NCI-H2196 (cell line): ENCODE data around the gene EYA3.

ENCODE experiments used
- DNase-seq: peaks from one replicate; lab custom pipeline; 2025; ENCODE audit not compliant: unreplicated experiment; lab: John Stamatoyannopoulos, UW

Gene EYA3

GRCh38 chr1:27971674-27972073, 116.7 kb downstream of the EYA3 start:
- peak; percentile 23 for DNase-seq

DNA sequence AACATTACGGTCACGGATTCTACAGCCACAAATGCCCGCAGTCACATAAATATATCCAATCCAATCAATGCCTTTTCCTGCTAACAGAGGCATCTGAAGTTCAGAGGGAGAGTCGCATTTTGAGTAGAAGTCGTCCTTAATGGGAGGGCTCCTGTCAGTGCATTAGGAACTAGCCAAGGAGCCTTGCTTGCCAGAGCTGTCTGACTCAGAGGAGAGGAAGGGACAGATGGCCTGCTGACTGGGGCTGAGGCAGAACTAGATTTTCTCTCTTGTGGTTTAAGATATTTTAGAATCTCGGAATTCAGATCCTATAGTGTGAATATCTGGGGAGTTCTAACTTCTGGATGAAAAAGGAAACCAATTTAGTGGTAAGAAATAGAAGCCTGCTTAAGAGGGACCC, 118.0 kb downstream of the EYA3 start:
- no peak for DNase-seq

GRCh38 chr1:27968692-27969091, 119.7 kb downstream of the EYA3 start:
- DNase-seq, result no peak

DNA sequence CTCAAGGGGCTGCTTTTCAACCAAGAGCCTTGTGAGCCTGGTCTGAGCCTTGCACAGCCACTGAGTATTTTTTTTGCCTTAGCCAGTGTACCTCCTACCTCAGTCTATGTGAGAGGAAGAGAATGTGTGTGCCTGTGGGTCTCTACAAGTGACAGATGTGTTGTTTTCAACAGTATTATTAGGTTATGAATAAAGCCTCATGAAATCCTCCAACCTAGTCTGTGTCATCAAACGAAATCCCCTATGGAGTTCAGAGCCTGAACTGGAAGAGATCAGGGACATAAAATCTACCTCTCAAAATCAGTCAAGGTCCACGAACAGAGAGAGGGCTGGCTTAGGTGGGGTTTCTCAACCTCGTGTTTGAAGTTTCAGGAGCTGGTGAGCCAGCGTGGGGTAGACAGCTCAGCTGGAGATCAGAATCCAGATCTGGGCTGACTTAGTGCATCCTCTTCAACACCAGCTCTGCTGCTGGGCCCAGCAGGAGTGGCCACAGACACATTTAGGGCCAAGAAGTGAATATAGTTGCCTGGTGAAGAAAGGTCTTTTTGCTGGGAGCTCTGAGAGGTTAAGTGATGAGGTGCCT, 120.4 kb downstream of the EYA3 start:
- no peak for DNase-seq

DNA sequence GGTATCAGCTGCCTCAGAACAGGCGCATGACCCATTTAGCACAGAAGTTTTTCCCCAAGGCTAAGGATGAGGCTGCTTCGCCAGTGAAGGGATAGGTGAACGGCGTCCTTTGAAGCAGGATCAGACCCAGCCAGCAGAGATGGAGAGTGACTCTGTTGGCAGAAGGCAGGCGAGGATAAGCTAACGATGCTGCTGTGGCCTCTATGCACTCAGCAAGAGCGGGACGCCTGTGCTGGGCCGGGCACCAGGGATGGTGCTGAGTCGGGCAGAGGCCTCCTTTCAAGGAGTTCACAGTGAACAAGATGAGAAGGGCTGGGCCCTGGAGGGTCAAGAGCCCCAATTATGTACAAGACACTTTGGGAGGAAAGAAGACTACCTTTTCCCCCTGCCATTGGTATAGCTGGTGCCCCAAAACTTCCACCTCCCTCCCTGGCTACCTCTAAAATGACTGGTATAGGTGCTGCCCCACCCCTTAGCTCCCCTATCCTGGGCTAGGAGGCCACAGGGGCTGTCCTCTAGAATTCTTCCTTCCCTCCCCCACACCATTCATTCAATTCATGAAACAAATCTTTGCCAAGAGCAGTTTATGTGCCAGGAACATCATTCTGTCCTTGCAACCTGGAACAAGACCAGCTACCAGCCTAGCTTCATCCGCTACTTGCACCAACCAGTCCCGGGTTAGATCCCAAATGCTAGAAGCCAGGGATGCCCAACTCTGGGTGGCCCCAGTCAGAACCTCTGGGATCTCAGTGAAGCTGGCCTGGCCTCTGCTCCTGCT, 121.1 kb downstream of the EYA3 start:
- no peak for DNase-seq

- no peak for DNase-seq
Measured at GRCh38 chr1:27966402-27967105, 121.9 kb downstream of the EYA3 start.

GRCh38 chr1:27963393-27963792, 125.0 kb downstream of the EYA3 start:
- DNase-seq, result no peak

DNA sequence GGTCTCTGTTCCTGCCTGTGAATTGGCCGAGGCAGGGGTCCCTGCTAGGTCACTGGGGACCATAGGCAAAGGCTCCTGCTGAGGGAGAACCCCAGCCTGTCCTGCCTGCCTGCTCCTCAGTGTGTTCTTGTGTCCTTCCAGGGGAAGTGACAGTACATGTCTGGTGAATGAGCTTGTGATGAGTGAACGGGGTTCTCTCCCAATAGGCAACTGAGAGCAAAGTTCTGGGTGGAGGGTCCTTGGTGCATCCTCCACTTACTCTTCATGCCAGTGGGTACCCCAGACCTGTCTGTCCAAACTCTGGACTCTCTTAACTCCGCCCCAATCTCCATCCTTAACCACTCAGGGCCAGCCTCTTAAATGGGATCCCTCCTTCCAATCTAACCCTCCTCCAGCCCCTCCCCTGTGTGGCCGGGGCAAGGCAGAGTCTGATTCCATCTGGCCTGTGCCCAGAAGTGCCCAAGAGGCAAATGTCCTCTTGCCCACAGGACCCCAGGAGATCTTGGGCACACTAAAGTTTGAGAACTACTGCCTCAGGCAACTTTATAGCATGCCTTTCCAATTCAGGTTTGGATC, 126.7 kb downstream of the EYA3 start:
- peak; percentile 26 for DNase-seq

GRCh38 chr1:27960762-27961645, 127.4 kb downstream of the EYA3 start:
- no peak for DNase-seq

- peak; percentile 90 for DNase-seq
Measured at GRCh38 chr1:27959792-27960603, 128.4 kb downstream of the EYA3 start, which contains the start of gene XKR8. XKR8 (plus strand) TSS chr1:27959973; CDS start chr1:27960070, 97 bp downstream.

DNA sequence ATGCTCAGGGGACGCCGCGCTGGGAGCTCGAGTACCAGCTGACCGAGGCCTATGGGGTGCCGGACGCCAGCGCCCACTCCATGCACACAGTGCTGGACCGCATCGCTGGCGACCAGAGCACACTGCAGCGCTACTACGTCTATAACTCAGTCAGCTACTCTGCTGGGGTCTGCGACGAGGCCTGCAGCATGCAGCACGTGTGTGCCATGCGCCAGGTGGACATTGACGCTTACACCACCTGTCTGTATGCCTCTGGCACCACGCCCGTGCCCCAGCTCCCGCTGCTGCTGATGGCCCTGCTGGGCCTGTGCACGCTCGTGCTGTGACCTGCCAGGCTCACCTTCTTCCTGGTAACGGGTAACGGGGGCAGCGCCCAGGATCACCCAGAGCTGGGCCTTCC, 129.9 kb downstream of the EYA3 start:
- DNase-seq, result peak; percentile 45

DNA sequence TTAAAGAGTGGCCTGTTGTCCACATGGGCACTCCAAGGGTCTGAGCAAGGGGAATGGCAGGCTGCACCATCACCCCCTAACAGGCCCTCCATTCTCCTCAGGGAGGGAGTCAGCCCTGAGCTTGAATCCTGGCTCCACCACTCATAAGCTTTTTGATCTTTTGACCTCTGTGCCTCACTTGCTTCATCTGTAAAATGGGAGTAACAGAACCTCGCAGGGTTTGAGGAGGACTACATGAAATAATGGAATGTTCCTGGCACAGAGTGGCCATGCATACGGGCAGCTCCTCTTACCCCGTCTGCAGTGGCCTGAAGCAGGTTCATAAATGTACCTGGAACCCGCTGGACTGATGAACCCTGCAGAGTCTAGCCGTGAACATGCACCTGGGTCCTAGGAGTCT, 130.8 kb downstream of the EYA3 start:
- DNase-seq, result no peak

- no peak for DNase-seq
Measured at GRCh38 chr1:27956761-27957160, 131.6 kb downstream of the EYA3 start.

GRCh38 chr1:27955076-27955475, 133.3 kb downstream of the EYA3 start:
- no peak for DNase-seq

DNA sequence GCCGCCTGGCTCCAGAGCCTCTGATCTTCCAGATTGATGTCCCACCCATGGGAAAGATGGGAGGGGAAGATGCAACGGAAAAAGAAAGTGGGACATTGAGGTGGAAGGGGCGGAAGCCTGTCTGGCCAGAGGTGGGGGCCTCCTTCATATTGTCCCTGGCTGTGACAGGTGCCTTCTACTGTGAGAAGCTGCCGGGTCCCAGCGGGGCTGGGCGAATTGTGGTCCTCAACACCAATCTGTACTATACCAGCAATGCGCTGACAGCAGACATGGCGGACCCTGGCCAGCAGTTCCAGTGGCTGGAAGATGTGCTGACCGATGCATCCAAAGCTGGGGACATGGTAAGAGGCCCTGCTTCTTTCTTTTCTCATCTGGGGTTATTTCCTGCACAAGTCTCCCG, 134.2 kb downstream of the EYA3 start:
- DNase-seq, result no peak

DNA sequence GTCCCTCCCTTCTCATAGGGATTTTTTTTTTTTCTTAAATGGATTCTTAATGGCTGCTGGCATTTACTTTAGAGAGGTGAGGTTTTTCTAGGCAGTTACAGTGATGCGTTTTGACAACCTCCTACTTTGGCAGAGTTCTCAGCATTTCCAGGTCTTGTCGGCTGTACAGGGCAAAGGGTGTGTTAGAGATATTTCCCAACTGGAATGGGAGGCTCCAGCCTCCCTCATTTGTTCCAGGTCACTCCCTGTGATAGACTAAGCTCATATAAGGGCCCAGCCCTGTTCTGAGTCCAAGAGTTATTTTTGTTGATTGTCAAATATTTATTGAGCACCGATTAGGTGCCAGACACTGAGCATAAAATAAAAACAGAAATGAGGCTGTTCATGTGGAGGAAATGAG, 136.3 kb downstream of the EYA3 start:
- DNase-seq, result no peak

DNA sequence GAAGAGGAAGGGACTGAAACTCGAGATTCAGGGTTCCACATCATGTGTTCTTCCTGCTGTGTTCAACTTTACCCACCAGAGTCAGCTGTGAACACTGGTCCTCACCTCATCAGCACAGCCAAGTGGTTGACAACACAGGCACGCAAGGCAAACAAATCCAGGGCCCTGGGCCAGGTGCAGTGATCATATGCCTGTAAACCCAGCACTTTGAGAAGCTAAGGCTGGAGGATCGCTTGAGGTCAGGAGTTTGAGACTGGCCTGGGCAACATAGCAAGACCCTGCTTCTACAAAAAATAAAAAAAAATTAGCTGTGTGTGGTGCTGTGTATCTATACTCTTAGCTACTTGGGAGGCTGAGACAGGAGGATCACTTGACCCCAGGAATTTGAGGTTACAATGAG, 137.0 kb downstream of the EYA3 start:
- DNase-seq, result peak; percentile 32

- DNase-seq, result no peak
Measured at GRCh38 chr1:27949027-27949426, 139.4 kb downstream of the EYA3 start.

DNA sequence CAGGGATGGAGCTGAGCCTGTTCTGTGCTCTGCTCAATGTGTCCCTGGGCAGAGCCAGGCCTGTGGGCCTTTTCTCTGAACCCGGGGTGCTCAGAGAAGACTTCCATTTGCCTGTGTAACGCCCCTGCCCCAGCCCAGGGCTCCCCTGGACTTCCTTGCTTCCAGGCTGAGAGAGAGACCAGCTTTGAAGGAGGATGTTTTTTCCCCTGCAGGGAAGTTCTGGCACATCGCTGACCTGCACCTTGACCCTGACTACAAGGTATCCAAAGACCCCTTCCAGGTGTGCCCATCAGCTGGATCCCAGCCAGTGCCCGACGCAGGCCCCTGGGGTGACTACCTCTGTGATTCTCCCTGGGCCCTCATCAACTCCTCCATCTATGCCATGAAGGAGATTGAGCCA, 143.4 kb downstream of the EYA3 start:
- no peak for DNase-seq
